Spleen (tissue), 11 donors: Measurements from ENCODE around the gene CYTH4. TPM values are rescaled to one million over a fixed set of nuclear protein-coding genes. Genes with fewer than 3 reads are reported as not detected.

Experiments used
- DNase-seq: peaks from one replicate; pipeline ENCODE4 v3.0.0-alpha.2; 2020
- H3K27ac ChIP-seq, 8 donors: fragments of 200-600 bp; sonication (generic) in 7 of 8; 1 replicate in 4 of 8; 2 replicates in 4 of 8; pipeline versions ENCODE4 v1.5.0 to v1.8.0; 2016 to 2021; ENCODE audit warnings: inconsistent platforms in 4 of 8, mild to moderate bottlenecking in 4 of 8, moderate library complexity in 1 of 8
- H3K27me3 ChIP-seq, 7 donors: fragments of 200-600 bp; sonication (generic) in 6 of 7; replicated peaks in 1 of 7; 1 replicate in 4 of 7; 2 replicates in 3 of 7; pipeline versions ENCODE4 v1.5.0 to v1.8.0; 2016 to 2021; ENCODE audit warnings: inconsistent platforms in 3 of 7, mild to moderate bottlenecking in 1 of 7
- H3K36me3 ChIP-seq, 6 donors: fragments of 200-600 bp; sonication (generic) in 5 of 6; 1 replicate in 4 of 6; 2 replicates in 2 of 6; pipeline versions ENCODE4 v1.5.0 to v1.8.0; 2016 to 2021; ENCODE audit warnings: inconsistent platforms in 2 of 6
- H3K4me1 ChIP-seq, 6 donors: fragments of 200-600 bp; sonication (generic) in 5 of 6; 1 replicate in 3 of 6; 2 replicates in 3 of 6; pipeline versions ENCODE4 v1.5.0 to v1.8.0; 2016 to 2021; ENCODE audit warnings: inconsistent platforms in 3 of 6
- H3K4me3 ChIP-seq, 8 donors: fragments of 200-600 bp; sonication (generic) in 7 of 8; 1 replicate in 4 of 8; 2 replicates in 4 of 8; pipeline versions ENCODE4 v1.5.0 to v1.8.0; 2016 to 2021; ENCODE audit warnings: inconsistent platforms in 4 of 8, mild to moderate bottlenecking in 4 of 8, moderate library complexity in 2 of 8
- H3K9me3 ChIP-seq, 8 donors: fragments of 200-600 bp; sonication (generic) in 7 of 8; 1 replicate in 4 of 8; 2 replicates in 4 of 8; pipeline versions ENCODE4 v1.5.0 to v1.8.0; 2016 to 2021; ENCODE audit warnings: inconsistent platforms in 4 of 8
- CTCF ChIP-seq, 11 experiments: fragments of 200-600 bp in 7 of 11; fragments of 450-650 bp in 4 of 11; sonication (generic) in 4 of 11; IDR thresholded peaks in 8 of 11; conservative IDR thresholded peaks in 3 of 11; 1 replicate in 7 of 11; 2 replicates in 4 of 11; pipeline versions ENCODE4 v1.4.0 to v1.8.0; 2016 to 2021; ENCODE audit warnings: antibody characterized with exemption in 11 of 11, inconsistent platforms in 4 of 11, mild to moderate bottlenecking in 1 of 11
- POLR2A ChIP-seq, 3 donors: fragments of 450-650 bp; IDR thresholded peaks; one replicate each; pipeline ENCODE4 v1.5.1; 2017; ENCODE audit warnings: antibody characterized with exemption in 3 of 3, mild to moderate bottlenecking in 1 of 3
- POLR2AphosphoS5 ChIP-seq, 3 donors: sonication (generic); formaldehyde crosslinking; IDR thresholded peaks; one replicate each; pipeline ENCODE4 v1.5.1; 2017; ENCODE audit warnings: antibody characterized with exemption in 3 of 3
- WGBS, 5 donors: extraction: QIAGEN DNeasy Blood & Tissue Kit in 3 of 5; methylation state at CpG; one replicate each; pipeline versions ENCODE4 v1.1.5 to v1.1.7; 2013 to 2018; 5-methylcytosine and 5-hydroxymethylcytosine counted together
- intact Hi-C: fragments of 100-400 bp; cut with DNase I; formaldehyde crosslinking; loops from one replicate; pipeline ENCODE4 v1.15.0; 2023; ENCODE audit warnings: low total_unique reads
- polyA plus RNA-seq, 3 donors: library from polyadenylated mRNA; stranded (reverse); fragments of 200-250 nt; gene quantifications; one replicate each; pipeline ENCODE4 v1.2.1, GENCODE V29; 2013
- total RNA-seq, 7 donors: library from RNA; depleted of rRNA in 3 of 7; stranded (reverse); fragments of >200 nt in 3 of 7; fragmentation: NEBNext Ultra II Directional in 4 of 7; extraction: Animal tissue kit (Norgen Biotek cat#: 25700) in 4 of 7; gene quantifications; one replicate each; pipeline versions ENCODE4 v1.1.0 to v1.2.1, GENCODE V29; 2016 to 2021
- donor health status: healthy with polysubstance abuse.
- donor health status: DM: no; HTN: no; CAD: no; lungs with moderate emphysema.
- donor health status: DM: no; HTN: no; CAD: no.
- donor health status: Bipolar disorder and iron deficiency.
- donor health status: healthy.
- donor health status: DM: no; HTN: no; CAD: no.
- donor health status: DM: yes; HTN: yes; CAD: no.

Gene CYTH4
- total and polyA plus RNA-seq, 10 donors, result 35.3 to 238 (median 104) TPM

- Histone ChIP-seq H3K4me3 (no peak overlapping the region), H3K9me3 (no peaks in the 10 kb centered on the region), H3K27ac (no peak overlapping the region), H3K36me3 (no peaks in the 10 kb centered on the region), H3K27me3 (peaks cover 0 to 28% (median 0%) of the 10 kb centered on the region in 7 donors), H3K4me1 (no peaks in the 10 kb centered on the region)
- 78 to 87% (median 81%) methylated on average over 16 of the region's 16 CpGs for WGBS, 5 donors
- DNase-seq, result no peak
- TF ChIP-seq CTCF (IDR thresholded peaks at IDR 0.05 in 8 of 11, conservative IDR thresholded peaks at IDR 0.05 in 3 of 11) (no peak), POLR2AphosphoS5 (IDR thresholded peaks at IDR 0.05) (no peak), POLR2A (IDR thresholded peaks at IDR 0.05) (no peak)
- intact Hi-C loops, result no loop called here
Measured at GRCh38 chr22:37353839-37354238, 71.5 kb downstream of the CYTH4 start.

GRCh38 chr22:37354261-37354660, 72.0 kb downstream of the CYTH4 start:
- DNase-seq, result no peak
- 73 to 88% (median 82%) methylated on average over 4 of the region's 4 CpGs for WGBS, 5 donors
- Histone ChIP-seq H3K27me3 (peaks cover 0 to 28% (median 0%) of the 10 kb centered on the region in 7 donors), H3K4me1 (no peaks in the 10 kb centered on the region), H3K27ac (no peak overlapping the region), H3K4me3 (no peak overlapping the region), H3K36me3 (no peaks in the 10 kb centered on the region), H3K9me3 (no peaks in the 10 kb centered on the region)
- TF ChIP-seq POLR2AphosphoS5 (IDR thresholded peaks at IDR 0.05) (no peak), POLR2A (IDR thresholded peaks at IDR 0.05) (no peak), CTCF (IDR thresholded peaks at IDR 0.05 in 8 of 11, conservative IDR thresholded peaks at IDR 0.05 in 3 of 11) (no peak)
- intact Hi-C loops, result no loop called here

- TF ChIP-seq CTCF (IDR thresholded peaks at IDR 0.05 in 8 of 11, conservative IDR thresholded peaks at IDR 0.05 in 3 of 11) (no peak), POLR2AphosphoS5 (IDR thresholded peaks at IDR 0.05) (no peak), POLR2A (IDR thresholded peaks at IDR 0.05) (no peak)
Measured at GRCh38 chr22:37354670-37355069, 72.4 kb downstream of the CYTH4 start.

GRCh38 chr22:37355174-37355573, 72.9 kb downstream of the CYTH4 start:
- Histone ChIP-seq H3K4me1 (no peaks in the 10 kb centered on the region), H3K36me3 (no peaks in the 10 kb centered on the region), H3K27ac (no peak overlapping the region), H3K27me3 (peaks cover 0 to 28% (median 0%) of the 10 kb centered on the region in 7 donors), H3K9me3 (no peaks in the 10 kb centered on the region), H3K4me3 (no peak overlapping the region)
- intact Hi-C loops, result no loop called here
- DNase-seq, result no peak
- 79 to 91% (median 85%) methylated on average over 9 to 14 of the region's 14 CpGs for WGBS, 5 donors
- TF ChIP-seq POLR2A (IDR thresholded peaks at IDR 0.05) (no peak), CTCF (IDR thresholded peaks at IDR 0.05 in 8 of 11, conservative IDR thresholded peaks at IDR 0.05 in 3 of 11) (no peak), POLR2AphosphoS5 (IDR thresholded peaks at IDR 0.05) (no peak)

More at GRCh38 chr22:37354670-37355069, 72.4 kb downstream of the CYTH4 start:
- intact Hi-C loops, result no loop called here
- no peaks in the 10 kb centered on the region for H3K4me1 ChIP-seq
- H3K4me3 ChIP-seq, result no peak overlapping the region
- H3K27me3 ChIP-seq, result peaks cover 0 to 28% (median 0%) of the 10 kb centered on the region in 7 donors
- WGBS, 5 donors, result 84 to 89% (median 87%) methylated on average over 5 of the region's 5 CpGs
- no peaks in the 10 kb centered on the region for H3K36me3 ChIP-seq
- no peak for DNase-seq
- no peaks in the 10 kb centered on the region for H3K9me3 ChIP-seq
- no peak overlapping the region for H3K27ac ChIP-seq
